ENCODE results near the gene S1PR5.

S1PR5 gene

GRCh38 chr19:10467104-10467706, 50.0 kb downstream of the S1PR5 start:
- DNase-seq (ENCODE audit: low spot score): no peak

GRCh38 chr19:10464456-10464855, 52.8 kb downstream of the S1PR5 start:
- DNase-seq (ENCODE audit: low spot score): no peak
